Retina (tissue), 1 donor: Measurements from ENCODE around the gene BLM.

Experiments
- DNase-seq: peaks from one replicate; pipeline ENCODE4 v3.0.0-alpha.2; 2016

The BLM gene

DNA sequence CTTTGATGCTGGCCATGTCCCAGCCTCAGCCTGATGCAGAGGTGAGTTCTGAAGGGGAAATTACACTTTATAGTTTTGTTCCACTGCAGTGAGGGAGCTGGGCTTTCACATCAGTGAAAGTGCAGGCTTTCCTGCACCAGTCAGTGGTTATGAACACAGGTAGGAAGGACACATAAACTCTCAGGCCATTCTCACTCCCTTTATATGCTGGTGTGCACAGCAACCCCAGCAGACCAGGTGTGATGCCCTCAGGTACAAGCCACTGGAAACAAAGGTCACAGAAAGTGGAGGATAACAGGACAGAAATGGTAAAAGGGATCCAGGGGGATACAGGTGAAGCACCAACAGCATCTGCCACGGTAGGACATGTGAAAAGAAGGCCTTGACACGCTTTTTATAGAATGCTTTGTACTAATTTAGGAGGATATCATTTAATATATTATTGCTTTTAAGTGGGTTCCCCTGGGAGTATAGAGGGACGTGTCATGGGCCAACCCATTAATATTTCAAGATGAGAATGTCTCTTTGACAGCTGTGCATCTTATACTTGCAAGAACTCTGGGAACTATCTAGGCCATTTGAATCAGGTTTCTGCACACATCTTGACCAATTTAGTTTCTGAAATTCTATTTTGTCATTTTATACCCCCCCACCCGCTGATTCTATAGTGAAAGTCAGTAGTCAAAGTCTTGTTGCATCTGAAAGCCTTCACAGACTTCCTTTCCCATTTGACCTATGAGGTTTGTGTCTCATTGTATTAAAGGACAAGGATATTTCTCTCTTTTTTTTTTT lies 25.0 kb upstream of the BLM start:
- no peak for DNase-seq

DNA sequence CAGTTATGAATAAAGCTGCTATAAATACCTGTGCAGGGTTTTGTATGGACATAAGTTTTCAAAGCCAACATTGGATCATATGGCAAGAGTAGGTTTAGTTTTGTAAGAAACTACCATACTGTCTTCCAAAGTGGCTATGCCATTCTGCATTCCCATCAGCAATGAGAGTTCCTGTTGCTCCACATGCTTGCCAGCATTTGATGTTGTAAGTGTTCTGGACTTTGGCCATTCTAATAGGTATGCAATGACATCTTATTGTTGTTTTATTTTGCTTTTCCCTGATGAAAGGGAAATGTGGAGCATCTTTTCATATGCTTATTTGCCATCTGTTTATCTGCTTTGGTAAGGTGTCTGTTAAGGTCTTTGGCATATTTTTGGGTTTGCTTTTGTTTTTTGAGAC lies 22.2 kb upstream of the BLM start:
- DNase-seq = no peak

DNA sequence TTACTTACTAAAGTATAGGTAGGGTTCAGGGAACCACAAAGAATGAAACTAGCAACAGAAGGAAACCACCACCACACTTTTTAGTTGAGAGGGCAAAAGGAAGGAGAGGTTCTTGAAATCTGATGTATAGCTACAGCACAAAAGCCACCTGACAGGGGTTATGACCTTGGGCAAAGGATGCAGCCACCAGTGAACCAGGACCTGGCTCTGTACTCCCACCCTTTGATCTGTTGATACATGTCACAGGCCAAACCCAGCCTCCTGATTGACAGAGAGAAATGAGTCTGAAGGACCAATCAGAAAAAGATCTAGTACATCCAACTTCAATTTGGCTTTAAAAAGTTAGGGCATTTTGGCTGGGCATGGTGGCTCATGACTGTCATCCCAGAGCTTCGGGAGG lies 20.0 kb upstream of the BLM start:
- DNase-seq = no peak

DNA sequence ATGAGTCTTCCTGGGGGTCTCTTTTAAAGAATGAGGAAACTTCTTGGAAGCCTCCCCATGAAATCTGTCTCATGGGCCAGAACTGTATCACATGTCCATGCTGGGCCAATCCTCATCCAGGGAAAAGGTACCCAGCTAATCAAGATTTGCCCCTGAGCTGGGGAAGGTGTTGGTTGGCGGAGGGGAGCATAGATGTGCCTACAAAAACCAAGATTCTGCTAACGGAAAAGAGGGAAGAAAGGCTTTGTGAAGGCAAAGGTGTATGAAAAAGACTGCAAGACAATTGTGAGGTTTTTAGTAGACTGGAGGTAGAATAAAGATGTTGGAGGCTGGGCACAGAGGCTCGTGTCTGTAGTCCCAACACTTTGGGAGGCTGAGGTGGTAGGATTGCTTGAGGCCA lies 18.5 kb upstream of the BLM start:
- no peak for DNase-seq

DNA sequence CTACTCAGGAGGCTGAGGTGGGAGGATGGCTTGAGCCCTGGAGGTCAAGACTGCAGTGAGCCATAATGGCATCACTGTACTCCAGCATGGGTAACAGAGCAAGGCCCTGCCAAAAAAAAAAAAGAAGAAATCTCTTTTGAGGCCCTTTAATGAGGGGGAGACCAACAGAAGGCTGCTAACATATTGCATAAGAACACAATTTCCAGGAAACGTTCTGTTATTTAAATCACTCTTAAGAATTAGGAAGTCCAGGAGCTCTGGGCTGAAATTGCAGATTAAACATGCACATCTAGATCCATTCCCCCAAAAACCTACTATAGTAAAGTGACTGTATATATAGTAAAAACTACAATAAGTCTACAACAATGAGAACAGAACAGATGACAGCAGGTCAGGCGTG lies 16.1 kb upstream of the BLM start:
- no peak for DNase-seq

- no peak for DNase-seq
These were observed 15.1 kb upstream of the BLM start for GRCh38 chr15:90701880-90702630.

GRCh38 chr15:90703455-90703854 lies 13.7 kb upstream of the BLM start:
- DNase-seq = no peak

GRCh38 chr15:90705212-90705611 lies 11.9 kb upstream of the BLM start:
- no peak for DNase-seq

GRCh38 chr15:90706394-90707327 lies 10.5 kb upstream of the BLM start:
- DNase-seq = no peak

GRCh38 chr15:90707489-90707888 lies 9.7 kb upstream of the BLM start:
- no peak for DNase-seq

- DNase-seq = no peak
These were observed 8.6 kb upstream of the BLM start for GRCh38 chr15:90708516-90708915.

- DNase-seq = no peak
These were observed 7.9 kb upstream of the BLM start for GRCh38 chr15:90709278-90709677.

DNA sequence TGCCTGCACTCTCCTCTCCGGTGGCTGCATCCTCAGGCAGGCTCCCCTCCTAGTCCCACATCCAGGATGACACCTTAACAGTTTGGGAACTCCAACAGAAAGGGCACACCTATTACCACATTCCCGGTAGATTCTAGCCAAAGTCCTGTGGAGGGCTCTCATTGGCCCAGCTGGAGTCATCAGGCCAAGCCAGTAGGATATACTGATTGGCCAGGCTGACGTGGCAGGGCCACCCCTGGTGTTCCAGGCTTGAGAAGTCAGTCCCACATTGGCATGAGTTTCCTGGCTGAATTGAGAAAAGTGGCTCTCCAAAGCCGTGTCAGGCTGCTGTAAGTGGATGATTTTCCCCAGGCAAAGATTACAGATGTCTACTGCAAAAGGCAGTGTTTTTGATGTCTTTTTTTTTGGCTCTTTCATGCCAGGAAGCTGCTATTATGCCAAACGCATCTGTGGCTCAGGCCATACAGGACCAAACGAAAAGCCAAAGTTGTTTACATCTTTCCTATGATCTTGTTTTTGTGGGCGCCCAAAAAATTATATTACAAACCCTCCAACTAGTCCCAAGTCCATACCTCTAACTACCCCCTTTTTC lies 6.6 kb upstream of the BLM start:
- no peak for DNase-seq

DNA sequence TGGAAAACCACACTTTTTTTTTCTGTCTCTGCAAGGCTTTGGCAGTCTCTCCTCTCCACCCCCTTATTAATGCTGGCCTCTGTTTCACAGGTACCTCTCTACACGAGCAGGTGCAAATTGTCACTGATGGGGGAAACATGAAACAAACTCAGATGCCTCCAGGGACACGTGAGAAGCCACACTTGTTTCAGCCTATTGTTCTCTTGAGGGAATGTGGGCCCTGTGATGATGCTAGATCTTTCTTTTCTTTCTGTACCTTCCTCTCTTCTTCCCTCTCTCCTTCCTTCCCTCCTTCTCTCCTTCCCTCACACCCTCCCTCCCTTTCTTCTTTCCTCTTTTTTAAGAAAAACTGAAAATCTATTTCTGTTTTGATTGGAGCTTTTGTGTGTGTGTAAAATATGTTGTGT lies 5.7 kb upstream of the BLM start:
- no peak for DNase-seq

- no peak for DNase-seq
These were observed 5.3 kb upstream of the BLM start for GRCh38 chr15:90711842-90712241.

- no peak for DNase-seq
These were observed 4.1 kb upstream of the BLM start for GRCh38 chr15:90713081-90713480.

- DNase-seq = no peak
These were observed 700 bp upstream of the BLM start for GRCh38 chr15:90716317-90716975.

- DNase-seq = no peak
These were observed 1.1 kb downstream of the BLM start for GRCh38 chr15:90718232-90718631.

- DNase-seq = no peak
These were observed 3.0 kb downstream of the BLM start for GRCh38 chr15:90720131-90720530.

DNA sequence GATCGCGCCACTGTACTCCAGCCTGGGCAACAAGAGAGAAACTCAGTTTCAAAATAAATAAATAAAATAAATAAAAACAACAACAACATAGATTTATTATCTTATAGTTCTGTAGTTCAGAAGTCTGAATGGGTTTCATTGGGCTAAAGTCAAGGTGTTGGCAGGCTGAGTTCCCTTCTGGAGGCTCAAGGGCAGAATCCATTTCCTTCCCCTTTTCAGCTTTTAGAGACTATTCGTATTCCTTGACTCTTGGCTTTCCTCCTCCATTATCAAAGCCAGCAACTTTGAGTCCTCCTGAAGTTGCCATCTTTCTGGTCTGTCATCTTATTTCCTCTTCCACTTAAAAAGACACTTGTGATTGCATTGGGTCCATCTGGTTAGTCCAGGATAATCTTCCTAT lies 12.1 kb downstream of the BLM start:
- DNase-seq = no peak

GRCh38 chr15:90730290-90730689 lies 13.1 kb downstream of the BLM start:
- DNase-seq = no peak

- no peak for DNase-seq
These were observed 18.8 kb downstream of the BLM start for GRCh38 chr15:90735923-90736322.
